GDM1 (cell line): ENCODE results near the gene TRMT5.

Experiments
- DNase-seq: peaks from one replicate; lab custom pipeline; 2025; lab: John Stamatoyannopoulos, UW

TRMT5 gene

GRCh38 chr14:60964904-60965303 lies 16.0 kb downstream of the TRMT5 start:
- no peak for DNase-seq

- DNase-seq, result no peak
These were observed 17.1 kb downstream of the TRMT5 start for GRCh38 chr14:60963761-60964160.

- no peak for DNase-seq
These were observed 22.7 kb downstream of the TRMT5 start for GRCh38 chr14:60958146-60958545.

- DNase-seq, result no peak
These were observed 24.2 kb downstream of the TRMT5 start for GRCh38 chr14:60956632-60957031.

GRCh38 chr14:60956202-60956601 lies 24.7 kb downstream of the TRMT5 start:
- no peak for DNase-seq

GRCh38 chr14:60951776-60952435 lies 29.0 kb downstream of the TRMT5 start:
- DNase-seq, result no peak

GRCh38 chr14:60946773-60947172 lies 34.1 kb downstream of the TRMT5 start:
- DNase-seq, result no peak

- no peak for DNase-seq
These were observed 34.9 kb downstream of the TRMT5 start for GRCh38 chr14:60945984-60946383.

- no peak for DNase-seq
These were observed 36.7 kb downstream of the TRMT5 start for GRCh38 chr14:60944204-60944603.

- no peak for DNase-seq
These were observed 37.2 kb downstream of the TRMT5 start for GRCh38 chr14:60943637-60944032.

GRCh38 chr14:60935319-60935718 lies 45.6 kb downstream of the TRMT5 start:
- DNase-seq, result no peak

GRCh38 chr14:60933920-60934655 lies 46.8 kb downstream of the TRMT5 start:
- DNase-seq, result no peak

- DNase-seq, result no peak
These were observed 49.7 kb downstream of the TRMT5 start for GRCh38 chr14:60931218-60931617.

GRCh38 chr14:60926002-60926401 lies 54.9 kb downstream of the TRMT5 start:
- DNase-seq, result no peak

- DNase-seq, result no peak
These were observed 55.6 kb downstream of the TRMT5 start for GRCh38 chr14:60925286-60925685.

GRCh38 chr14:60922050-60922449 lies 58.8 kb downstream of the TRMT5 start:
- no peak for DNase-seq
